H1 (cell line): ENCODE results near the gene EMID1. TPM values are rescaled to one million over a fixed set of nuclear protein-coding genes. Genes with fewer than 3 reads are reported as not detected.

Source experiments
- CTCF ChIA-PET: fragments of 300-600 bp; sonication (Branson Sonifier 250); formaldehyde crosslinking; loops from one replicate; lab custom pipeline; 2021; ENCODE audit not compliant: partially characterized antibody; lab: Charles Lee
- POLR2A ChIA-PET: fragments of 300-600 bp; sonication (Branson Sonifier 250); formaldehyde crosslinking; loops from one replicate; lab custom pipeline; 2021; ENCODE audit warnings: inconsistent platforms; ENCODE audit not compliant: partially characterized antibody; lab: Charles Lee
- DNase-seq, 2 experiments: peaks; one replicate each; pipeline versions ENCODE4 v3.0.0 to v3.0.0-alpha.2; 2010 to 2022; ENCODE audit warnings: low spot score in 2 of 2, low read depth in 1 of 2, mixed read lengths in 1 of 2
- FAIRE-seq: peaks from 2 replicates; lab custom pipeline; 2011; peaks lifted over from hg19 to GRCh38; lab: Jason Lieb, UNC
- H2AFZ ChIP-seq: 2 replicates; pipeline ENCODE4 v1.8.1; 2012; ENCODE audit warnings: low read length, inconsistent platforms
- H2AK5ac ChIP-seq: 2 replicates; pipeline ENCODE4 v1.6.1; 2013; ENCODE audit warnings: low read depth, low read length
- H2BK120ac ChIP-seq: replicated peaks from 2 replicates; pipeline ENCODE3; 2013; ENCODE audit warnings: low read depth, low read length, inconsistent platforms
- H2BK12ac ChIP-seq: 2 replicates; pipeline ENCODE4 v1.6.1; 2013; ENCODE audit warnings: low read depth, low read length
- H2BK15ac ChIP-seq: 2 replicates; pipeline ENCODE4 v1.6.1; 2013; ENCODE audit warnings: low read length
- H2BK20ac ChIP-seq: 2 replicates; pipeline ENCODE4 v1.6.1; 2013; ENCODE audit warnings: low read length
- H2BK5ac ChIP-seq: 2 replicates; pipeline ENCODE4 v1.6.1; 2013; ENCODE audit warnings: low read depth, low read length
- H3K14ac ChIP-seq: 2 replicates; pipeline ENCODE4 v1.6.1; 2013; ENCODE audit warnings: inconsistent platforms; ENCODE audit not compliant: insufficient read length
- H3K18ac ChIP-seq: 2 replicates; pipeline ENCODE4 v1.6.1; 2013; ENCODE audit warnings: low read length; ENCODE audit errors: extremely low read depth
- H3K23ac ChIP-seq: 2 replicates; pipeline ENCODE4 v1.6.1; 2013; ENCODE audit warnings: inconsistent platforms; ENCODE audit not compliant: insufficient read length
- H3K23me2 ChIP-seq: 2 replicates; pipeline ENCODE4 v1.6.1; 2013; ENCODE audit warnings: low read depth, low read length
- H3K27ac ChIP-seq: 2 replicates; pipeline ENCODE4 v1.6.1; 2011; ENCODE audit warnings: low read depth, low read length, inconsistent platforms
- H3K27me3 ChIP-seq, 4 experiments: replicated peaks in 1 of 4; 1 replicate in 1 of 4; 2 replicates in 3 of 4; pipeline versions ENCODE4 v1.6.1 to v1.8.1; 2011 to 2013; ENCODE audit warnings: low read length in 3 of 4, mild to moderate bottlenecking in 3 of 4, inconsistent platforms in 2 of 4, mixed read lengths in 2 of 4, moderate library complexity in 1 of 4; ENCODE audit not compliant: control insufficient read depth in 3 of 4, insufficient read depth in 3 of 4; ENCODE audit errors: extremely low read depth in 1 of 4
- H3K36me3 ChIP-seq, 4 experiments: 2 replicates each; pipeline versions ENCODE4 v1.6.1 to v1.8.1; 2011 to 2013; ENCODE audit warnings: mild to moderate bottlenecking in 4 of 4, low read length in 3 of 4, moderate library complexity in 2 of 4, control low read depth in 1 of 4, inconsistent platforms in 1 of 4; ENCODE audit not compliant: insufficient read depth in 4 of 4, control insufficient read depth in 2 of 4
- H3K4ac ChIP-seq: replicated peaks from 2 replicates; pipeline ENCODE3; 2013; ENCODE audit warnings: low read length, low read depth, mixed read lengths, inconsistent platforms; ENCODE audit not compliant: insufficient read length
- H3K4me1 ChIP-seq, 4 experiments: replicated peaks in 1 of 4; 1 replicate in 1 of 4; 2 replicates in 3 of 4; pipeline versions ENCODE4 v1.6.1 to v1.8.1; 2011 to 2013; ENCODE audit warnings: low read length in 3 of 4, inconsistent platforms in 2 of 4, mixed read lengths in 1 of 4; ENCODE audit not compliant: insufficient read depth in 4 of 4, control insufficient read depth in 3 of 4
- H3K4me2 ChIP-seq, 2 experiments: 2 replicates each; pipeline versions ENCODE4 v1.6.1 to v1.8.1; 2011 to 2013; ENCODE audit warnings: low read depth in 2 of 2, low read length in 2 of 2, control low read depth in 1 of 2, inconsistent platforms in 1 of 2, mild to moderate bottlenecking in 1 of 2; ENCODE audit not compliant: insufficient read depth in 1 of 2
- H3K4me3 ChIP-seq, 4 experiments: fragments of 200-600, 300-600 bp in 1 of 4; sonication (generic), shearing (Covaris generic), sonication (Bioruptor Twin) in 1 of 4; 2 replicates each; pipeline versions ENCODE4 v1.5.1 to v1.8.1; 2011 to 2016; ENCODE audit warnings: low read length in 4 of 4, low read depth in 3 of 4, control low read depth in 2 of 4, inconsistent platforms in 2 of 4, mild to moderate bottlenecking in 2 of 4, mixed read lengths in 1 of 4, moderate library complexity in 1 of 4; ENCODE audit not compliant: insufficient read depth in 2 of 4; ENCODE audit errors: extremely low read depth in 1 of 4
- H3K56ac ChIP-seq: replicated peaks from 2 replicates; pipeline ENCODE3; 2013; ENCODE audit warnings: low read depth, mild to moderate bottlenecking, mixed read lengths, low read length, inconsistent platforms; ENCODE audit not compliant: insufficient read length
- H3K79me1 ChIP-seq: 2 replicates; pipeline ENCODE4 v1.6.1; 2013; ENCODE audit warnings: low read depth, low read length, control low read depth
- H3K79me2 ChIP-seq, 2 experiments: 2 replicates each; pipeline versions ENCODE4 v1.6.1 to v1.8.1; 2012 to 2013; ENCODE audit warnings: low read length in 2 of 2, mild to moderate bottlenecking in 2 of 2, inconsistent platforms in 1 of 2; ENCODE audit not compliant: insufficient read depth in 2 of 2, control insufficient read depth in 1 of 2
- H3K9ac ChIP-seq, 4 experiments: replicated peaks in 1 of 4; 1 replicate in 1 of 4; 2 replicates in 3 of 4; pipeline versions ENCODE4 v1.6.1 to v1.8.1; 2011 to 2013; ENCODE audit warnings: low read depth in 3 of 4, low read length in 3 of 4, control low read depth in 2 of 4, mild to moderate bottlenecking in 2 of 4, moderate library complexity in 2 of 4, inconsistent platforms in 1 of 4; ENCODE audit errors: extremely low read depth in 1 of 4
- H3K9me3 ChIP-seq, 2 experiments: 2 replicates each; pipeline versions ENCODE4 v1.6.1 to v1.8.1; 2012 to 2013; ENCODE audit warnings: mild to moderate bottlenecking in 2 of 2, moderate library complexity in 2 of 2, control low read depth in 1 of 2, inconsistent platforms in 1 of 2, low read depth in 1 of 2, low read length in 1 of 2, mixed read lengths in 1 of 2; ENCODE audit not compliant: insufficient read depth in 2 of 2
- H4K20me1 ChIP-seq, 2 experiments: replicated peaks in 1 of 2; 2 replicates each; pipeline versions ENCODE3 to v1.8.1; 2011 to 2013; ENCODE audit warnings: inconsistent platforms in 2 of 2, low read length in 2 of 2, mild to moderate bottlenecking in 1 of 2; ENCODE audit not compliant: insufficient read depth in 2 of 2, control insufficient read depth in 1 of 2
- H4K5ac ChIP-seq: 2 replicates; pipeline ENCODE4 v1.6.1; 2013; ENCODE audit warnings: low read length, low read depth, mixed read lengths, inconsistent platforms; ENCODE audit not compliant: insufficient read length
- H4K8ac ChIP-seq: 2 replicates; pipeline ENCODE4 v1.8.0; 2013; ENCODE audit warnings: mild to moderate bottlenecking, moderate library complexity, low read length, inconsistent platforms; ENCODE audit not compliant: insufficient read depth; ENCODE audit errors: extremely low read depth
- H4K91ac ChIP-seq: replicated peaks from 2 replicates; pipeline ENCODE3; 2013; ENCODE audit warnings: low read length, mixed read lengths, inconsistent platforms; ENCODE audit not compliant: insufficient read length
- HDAC2 ChIP-seq, 2 experiments: fragments of 300-600 bp in 1 of 2; sonication (generic) in 1 of 2; IDR thresholded peaks; 2 replicates each; pipeline ENCODE4 v1.6.1; 2011 to 2012; ENCODE audit warnings: low read depth in 2 of 2, low read length in 2 of 2, mild to moderate bottlenecking in 2 of 2, moderate library complexity in 2 of 2, borderline replicate concordance in 1 of 2, inconsistent platforms in 1 of 2
- JUN ChIP-seq: IDR thresholded peaks from 2 replicates; pipeline ENCODE4 v1.6.1; 2011; ENCODE audit warnings: low read depth, mild to moderate bottlenecking, improper control_type of control experiment, low read length
- POU5F1 ChIP-seq: IDR thresholded peaks from 2 replicates; pipeline ENCODE4 v1.6.1; 2011; ENCODE audit warnings: low read depth, mild to moderate bottlenecking, low read length, moderate library complexity
- RAD21 ChIP-seq, 2 experiments: IDR thresholded peaks in 1 of 2; conservative IDR thresholded peaks in 1 of 2; 2 replicates each; pipeline ENCODE4 v1.6.1; 2011; ENCODE audit warnings: low read depth in 2 of 2, low read length in 2 of 2, improper control_type of control experiment in 1 of 2, inconsistent platforms in 1 of 2, mild to moderate bottlenecking in 1 of 2, moderate library complexity in 1 of 2
- SIX5 ChIP-seq: IDR thresholded peaks from 2 replicates; pipeline ENCODE4 v1.6.1; 2011; ENCODE audit warnings: mild to moderate bottlenecking, low read depth, low read length
- TEAD4 ChIP-seq: IDR thresholded peaks from 2 replicates; pipeline ENCODE4 v1.6.1; 2012; ENCODE audit warnings: low read depth, low read length, inconsistent platforms, mixed read lengths
- WGBS, 2 experiments: shearing (Covaris generic) in 1 of 2; methylation state at CpG; one replicate each; pipeline versions ENCODE4 v1.1.6 to v1.1.7; 2013 to 2015; ENCODE audit warnings: low lambda C conversion rate in 2 of 2, mixed read lengths in 2 of 2, inconsistent platforms in 1 of 2, low coverage in 1 of 2, missing lambda C conversion rate in 1 of 2; ENCODE audit not compliant: insufficient replicate concordance in 2 of 2, insufficient coverage in 1 of 2, insufficient read length in 1 of 2; ENCODE audit errors: extremely low coverage in 1 of 2, missing lambda C conversion rate in 1 of 2; 5-methylcytosine and 5-hydroxymethylcytosine counted together
- polyA plus RNA-seq, 7 experiments: library from polyadenylated mRNA; depleted of rRNA in 3 of 7; stranded (reverse) in 5 of 7; unstranded in 2 of 7; fragments of >200 nt in 5 of 7; fragments of 200-250 nt in 2 of 7; gene quantifications; 1 replicate in 5 of 7; 2 replicates in 1 of 7; 4 replicates in 1 of 7; pipeline versions ENCODE4 v1.2.1 to v1.2.3, GENCODE V29; 2011 to 2013; ENCODE audit warnings: missing spikeins in 2 of 7, mixed read lengths in 2 of 7
- total RNA-seq: library from RNA; stranded (reverse); fragmentation: NEBNext Ultra II Directional; extraction: Animal tissue kit (Norgen Biotek cat#: 25700); gene quantifications from 2 replicates; pipeline ENCODE4 v1.2.1, GENCODE V29; 2021
- TF ChIP-seq, protein P1 (sequence below), 3 experiments: IDR thresholded peaks; 1 replicate in 2 of 3; 2 replicates in 1 of 3; pipeline versions ENCODE4 v1.5.1 to v1.6.1; 2011; ENCODE audit warnings: low read length in 3 of 3, mild to moderate bottlenecking in 3 of 3, inconsistent platforms in 2 of 3, low read depth in 1 of 3, moderate library complexity in 1 of 3; ENCODE audit not compliant: insufficient read depth in 1 of 3; ENCODE audit errors: control extremely low read depth in 1 of 3

The EMID1 gene
- total and polyA plus RNA-seq, 2 of the 8 experiments (the other 6 are each of a cell fraction or from before 2014, with no cell fraction given) = 3.9 to 7.4 TPM

DNA sequence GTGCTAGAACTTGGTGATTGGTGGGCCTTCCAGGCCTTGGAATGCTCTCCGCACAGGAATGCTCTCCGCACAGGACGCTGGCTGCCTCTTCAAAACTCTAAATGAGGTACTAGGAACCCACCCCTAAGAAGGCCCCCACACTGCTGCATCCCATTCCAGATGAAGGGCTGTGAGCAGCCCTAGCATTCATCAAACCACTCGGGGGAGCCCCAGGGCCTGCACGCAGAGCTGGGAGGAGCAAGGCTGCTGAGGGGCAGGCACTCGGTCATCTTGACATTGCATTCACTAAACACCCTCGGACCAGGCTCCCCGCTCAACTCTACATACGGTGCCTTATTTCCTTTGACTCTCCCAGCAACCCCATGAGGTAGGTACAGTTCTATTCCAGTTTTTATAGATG is 49.2 kb upstream of the EMID1 start:
- H3K18ac ChIP-seq = no peak overlapping the region
- no peak overlapping the region for H3K23ac ChIP-seq
- WGBS, 2 experiments = 63% methylated on average over 9 of the region's 9 CpGs; no CpG with 5 or more reads in 1 of the 2 experiments
- no peaks in the 10 kb centered on the region for H3K23me2 ChIP-seq
- no peaks in the 10 kb centered on the region; a peak in 1 of 8 replicates for H3K36me3 ChIP-seq
- H3K4ac ChIP-seq = no peak overlapping the region
- no peak overlapping the region for H3K27ac ChIP-seq
- H2BK20ac ChIP-seq = no peak overlapping the region
- no peaks in the 10 kb centered on the region for H3K79me2 ChIP-seq
- H4K5ac ChIP-seq = no peak overlapping the region
- no peak overlapping the region for H2AK5ac ChIP-seq
- no peaks in the 10 kb centered on the region for H3K27me3 ChIP-seq
- H2BK120ac ChIP-seq = no peak overlapping the region
- peak overlapping the region; percentile 18; the same call in 1 of the 2 replicates for H2BK15ac ChIP-seq
- H3K56ac ChIP-seq = no peak overlapping the region
- no peaks in the 10 kb centered on the region for H3K79me1 ChIP-seq
- no peak overlapping the region for H3K9ac ChIP-seq
- POLR2A ChIA-PET = interaction anchor here (1.0 to 1.8 kb wide), 2 partner anchors 39 to 110 kb away, joined by 3 to 5 read pairs; no protein-coding TSS in a partner anchor
- peaks cover 5 to 15% (median 6%) of the 10 kb centered on the region in 4 experiments; a peak in 6 of 7 replicates for H3K4me1 ChIP-seq
- CTCF ChIA-PET = interaction anchor here (0.5 to 9.4 kb wide), 17 partner anchors 9 to 255 kb away, joined by 3 to 79 read pairs (median 3); no protein-coding TSS in a partner anchor
- TF ChIP-seq, protein P1, sequence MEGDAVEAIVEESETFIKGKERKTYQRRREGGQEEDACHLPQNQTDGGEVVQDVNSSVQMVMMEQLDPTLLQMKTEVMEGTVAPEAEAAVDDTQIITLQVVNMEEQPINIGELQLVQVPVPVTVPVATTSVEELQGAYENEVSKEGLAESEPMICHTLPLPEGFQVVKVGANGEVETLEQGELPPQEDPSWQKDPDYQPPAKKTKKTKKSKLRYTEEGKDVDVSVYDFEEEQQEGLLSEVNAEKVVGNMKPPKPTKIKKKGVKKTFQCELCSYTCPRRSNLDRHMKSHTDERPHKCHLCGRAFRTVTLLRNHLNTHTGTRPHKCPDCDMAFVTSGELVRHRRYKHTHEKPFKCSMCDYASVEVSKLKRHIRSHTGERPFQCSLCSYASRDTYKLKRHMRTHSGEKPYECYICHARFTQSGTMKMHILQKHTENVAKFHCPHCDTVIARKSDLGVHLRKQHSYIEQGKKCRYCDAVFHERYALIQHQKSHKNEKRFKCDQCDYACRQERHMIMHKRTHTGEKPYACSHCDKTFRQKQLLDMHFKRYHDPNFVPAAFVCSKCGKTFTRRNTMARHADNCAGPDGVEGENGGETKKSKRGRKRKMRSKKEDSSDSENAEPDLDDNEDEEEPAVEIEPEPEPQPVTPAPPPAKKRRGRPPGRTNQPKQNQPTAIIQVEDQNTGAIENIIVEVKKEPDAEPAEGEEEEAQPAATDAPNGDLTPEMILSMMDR (IDR thresholded peaks at IDR 0.05; ENCODE audit: control extremely low read depth in 1 of 3, insufficient read depth in 1 of 3, low read depth in 1 of 3, low read length in 3 of 3) = peak; percentile 40 to 55 (median 44); a peak in 3 of 4 replicates
- TF ChIP-seq RAD21 (IDR thresholded peaks at IDR 0.05 in 1 of 2, conservative IDR thresholded peaks at IDR 0.05 in 1 of 2; ENCODE audit: low read depth in 2 of 2, low read length in 2 of 2) = peak; percentile 48 to 60
- TF ChIP-seq JUN = no peak
- no peak for TF ChIP-seq POU5F1
- TF ChIP-seq TEAD4 = 0 out of 2 replicates have a peak, but pooled peaks have one; percentile 6
- no peak for TF ChIP-seq HDAC2 (IDR thresholded peaks at IDR 0.05; ENCODE audit: borderline replicate concordance in 1 of 2, low read depth in 2 of 2, low read length in 2 of 2)
- no peak for TF ChIP-seq SIX5
- H4K8ac ChIP-seq = no peak overlapping the region
- H3K4me2 ChIP-seq = no peak overlapping the region
- H2BK5ac ChIP-seq = no peak overlapping the region
- peak overlapping the region; percentile 57; the same call in 1 of the 2 replicates for H2AFZ ChIP-seq
- DNase-seq = peak in 1 of 2 experiments; percentile 68
- no peaks in the 10 kb centered on the region for H4K20me1 ChIP-seq
- H3K14ac ChIP-seq = no peak overlapping the region
- H3K9me3 ChIP-seq = no peaks in the 10 kb centered on the region
- no peak overlapping the region for H4K91ac ChIP-seq
- no peak overlapping the region for H3K4me3 ChIP-seq
- FAIRE-seq = no peak
- H2BK12ac ChIP-seq = no peak overlapping the region
